K562 (cell line): ENCODE measurements around the gene DHDH. TPM values are rescaled to one million over a fixed set of nuclear protein-coding genes. Genes with fewer than 3 reads are reported as not detected.

ENCODE experiments used
- CREB3L1 ChIP-seq: fragments of 450-650 bp; IDR thresholded peaks from 2 replicates; pipeline ENCODE4 v1.6.1; 2014; ENCODE audit warnings: low read depth, mild to moderate bottlenecking, moderate library complexity, borderline replicate concordance
- E2F6 ChIP-seq, 2 experiments: IDR thresholded peaks; 2 replicates each; pipeline ENCODE4 v1.6.1; 2011; ENCODE audit warnings: borderline replicate concordance in 1 of 2, control low read depth in 1 of 2, low read depth in 1 of 2, low read length in 1 of 2, mild to moderate bottlenecking in 1 of 2, mixed read lengths in 1 of 2, moderate library complexity in 1 of 2; ENCODE audit not compliant: insufficient read depth in 1 of 2, insufficient read length in 1 of 2, poor library complexity in 1 of 2, severe bottlenecking in 1 of 2; ENCODE audit errors: extremely low read depth in 1 of 2
- ELF1 ChIP-seq: fragments of 200-800 bp; sonication (Bioruptor generic); IDR thresholded peaks from 2 replicates; pipeline ENCODE4 v1.6.1; 2016; ENCODE audit warnings: missing genetic modification characterization, missing compliant biosample characterization
- HDAC3 ChIP-seq: fragments of 450-650 bp; IDR thresholded peaks from 2 replicates; pipeline ENCODE4 v1.6.1; 2018; ENCODE audit warnings: borderline replicate concordance, mild to moderate bottlenecking, moderate library complexity; ENCODE audit not compliant: partially characterized antibody
- KLF6 ChIP-seq: fragments of 250-450 bp; sonication (Bioruptor Pico); IDR thresholded peaks from 2 replicates; pipeline ENCODE4 v1.4.0; 2020; ENCODE audit warnings: mild to moderate bottlenecking, moderate library complexity, borderline replicate concordance
- MBD2 ChIP-seq: sonication (generic); IDR thresholded peaks from 2 replicates; pipeline ENCODE4 v1.6.1; 2016; ENCODE audit warnings: low read depth, borderline replicate concordance
- MTA2 ChIP-seq: fragments of 450-650 bp; IDR thresholded peaks from 2 replicates; pipeline ENCODE4 v1.6.1; 2016; ENCODE audit warnings: low read depth
- NR2C1 ChIP-seq, 2 experiments: fragments of 450-650 bp; IDR thresholded peaks; 2 replicates each; pipeline ENCODE4 v1.6.1; 2017; ENCODE audit warnings: mild to moderate bottlenecking in 2 of 2, antibody characterized with exemption in 1 of 2, inconsistent platforms in 1 of 2, missing compliant biosample characterization in 1 of 2, missing genetic modification characterization in 1 of 2
- POLR2AphosphoS2 ChIP-seq: IDR thresholded peaks from 2 replicates; pipeline ENCODE4 v1.6.1; 2012; ENCODE audit warnings: low read length, improper control_type of control experiment
- TEAD1 ChIP-seq, 2 experiments: fragments of 450-650 bp in 1 of 2; sonication (generic) in 1 of 2; formaldehyde crosslinking; IDR thresholded peaks; 2 replicates each; pipeline versions ENCODE4 v1.4.0 to v1.8.0; 2020 to 2022; ENCODE audit warnings: mild to moderate bottlenecking in 2 of 2, missing genetic modification reagents in 1 of 2
- YY1 ChIP-seq, 3 experiments: IDR thresholded peaks; 2 replicates each; pipeline ENCODE4 v1.6.1; 2011; ENCODE audit warnings: low read length in 2 of 3, mild to moderate bottlenecking in 2 of 3, moderate library complexity in 2 of 3, borderline replicate concordance in 1 of 3, control low read depth in 1 of 3, low read depth in 1 of 3; ENCODE audit not compliant: insufficient read depth in 3 of 3, insufficient replicate concordance in 2 of 3, control insufficient read depth in 1 of 3, insufficient read length in 1 of 3; ENCODE audit errors: extremely low read depth in 1 of 3
- ZNF217 ChIP-seq: sonication (generic); formaldehyde crosslinking; IDR thresholded peaks from 2 replicates; pipeline ENCODE4 v1.8.0; 2022; ENCODE audit warnings: mild to moderate bottlenecking, missing genetic modification reagents
- polyA plus RNA-seq, 8 experiments: library from polyadenylated mRNA; depleted of rRNA in 4 of 8; stranded (reverse) in 5 of 8; unstranded in 3 of 8; fragments of >200 nt; fragmentation: Nextera tagmentation in 2 of 8; fragmentation: Illumina TruSeq in 1 of 8; extraction: Ambion mirVana in 2 of 8; extraction: Trizol in 1 of 8; gene quantifications; 2 replicates each; pipeline versions ENCODE4 v1.2.1 to v1.2.3, GENCODE V29; 2011 to 2014; ENCODE audit warnings: inconsistent platforms in 1 of 8, missing spikeins in 1 of 8
- total RNA-seq, 7 experiments: library from RNA; depleted of rRNA in 6 of 7; stranded (reverse); fragments of >200 nt in 6 of 7; fragmentation: Illumina TruSeq in 2 of 7; extraction: Trizol in 2 of 7; gene quantifications; 2 replicates each; pipeline versions ENCODE4 v1.2.1 to v1.2.3, GENCODE V29; 2011 to 2021; ENCODE audit warnings: low replicate concordance in 1 of 7
- TF ChIP-seq, protein P1 (sequence below): fragments of 450-650 bp; IDR thresholded peaks from 2 replicates; pipeline ENCODE4 v1.6.1; 2018; ENCODE audit not compliant: partially characterized antibody
- TF ChIP-seq, protein P2 (sequence below), 2 experiments: fragments of 450-650 bp; conservative IDR thresholded peaks; 2 replicates each; pipeline ENCODE4 v1.6.1; 2017; ENCODE audit warnings: mild to moderate bottlenecking in 2 of 2, moderate library complexity in 2 of 2

DHDH gene
- total and polyA plus RNA-seq, 9 of the 15 experiments (the other 6 are each of a cell fraction or from before 2014, with no cell fraction given), result 0.37 to 1.9 (median 0.87) TPM

DNA sequence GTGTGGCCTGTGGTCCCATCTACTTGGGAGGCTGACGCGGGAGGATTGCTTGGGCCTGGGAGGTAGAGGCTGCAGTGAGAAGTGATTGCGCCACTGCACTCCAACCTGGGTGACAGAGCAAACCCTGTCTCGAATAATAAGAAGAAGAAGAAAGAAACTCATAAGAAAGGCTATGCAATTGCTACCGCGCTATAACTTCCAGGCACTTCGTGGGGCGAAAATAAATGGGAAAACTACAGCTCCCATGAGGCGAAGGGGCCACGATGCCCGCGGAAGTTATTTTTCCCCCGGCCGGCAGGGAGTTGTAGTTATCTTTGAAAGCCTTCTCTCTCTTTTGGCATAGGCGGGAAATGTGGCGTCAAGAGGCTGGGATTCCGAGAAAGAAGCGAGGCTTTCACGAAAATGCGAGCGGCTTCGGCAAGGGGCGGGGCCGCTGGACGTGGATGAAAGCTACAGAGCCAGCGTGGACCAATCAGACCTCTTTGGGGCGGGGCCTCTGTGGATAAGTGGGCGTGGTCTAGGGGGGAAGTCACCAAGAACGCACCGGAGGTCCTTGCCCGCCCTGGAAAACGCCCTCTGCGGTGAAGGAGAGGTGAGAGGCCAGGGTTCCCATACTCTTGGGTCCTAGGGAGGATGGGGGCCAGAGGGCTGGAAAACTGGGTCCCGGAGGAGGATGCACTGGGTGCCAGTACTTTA lies 33.6 kb upstream of the DHDH start, which contains the start of gene NUCB1 (continued):
- TF ChIP-seq, protein P1, sequence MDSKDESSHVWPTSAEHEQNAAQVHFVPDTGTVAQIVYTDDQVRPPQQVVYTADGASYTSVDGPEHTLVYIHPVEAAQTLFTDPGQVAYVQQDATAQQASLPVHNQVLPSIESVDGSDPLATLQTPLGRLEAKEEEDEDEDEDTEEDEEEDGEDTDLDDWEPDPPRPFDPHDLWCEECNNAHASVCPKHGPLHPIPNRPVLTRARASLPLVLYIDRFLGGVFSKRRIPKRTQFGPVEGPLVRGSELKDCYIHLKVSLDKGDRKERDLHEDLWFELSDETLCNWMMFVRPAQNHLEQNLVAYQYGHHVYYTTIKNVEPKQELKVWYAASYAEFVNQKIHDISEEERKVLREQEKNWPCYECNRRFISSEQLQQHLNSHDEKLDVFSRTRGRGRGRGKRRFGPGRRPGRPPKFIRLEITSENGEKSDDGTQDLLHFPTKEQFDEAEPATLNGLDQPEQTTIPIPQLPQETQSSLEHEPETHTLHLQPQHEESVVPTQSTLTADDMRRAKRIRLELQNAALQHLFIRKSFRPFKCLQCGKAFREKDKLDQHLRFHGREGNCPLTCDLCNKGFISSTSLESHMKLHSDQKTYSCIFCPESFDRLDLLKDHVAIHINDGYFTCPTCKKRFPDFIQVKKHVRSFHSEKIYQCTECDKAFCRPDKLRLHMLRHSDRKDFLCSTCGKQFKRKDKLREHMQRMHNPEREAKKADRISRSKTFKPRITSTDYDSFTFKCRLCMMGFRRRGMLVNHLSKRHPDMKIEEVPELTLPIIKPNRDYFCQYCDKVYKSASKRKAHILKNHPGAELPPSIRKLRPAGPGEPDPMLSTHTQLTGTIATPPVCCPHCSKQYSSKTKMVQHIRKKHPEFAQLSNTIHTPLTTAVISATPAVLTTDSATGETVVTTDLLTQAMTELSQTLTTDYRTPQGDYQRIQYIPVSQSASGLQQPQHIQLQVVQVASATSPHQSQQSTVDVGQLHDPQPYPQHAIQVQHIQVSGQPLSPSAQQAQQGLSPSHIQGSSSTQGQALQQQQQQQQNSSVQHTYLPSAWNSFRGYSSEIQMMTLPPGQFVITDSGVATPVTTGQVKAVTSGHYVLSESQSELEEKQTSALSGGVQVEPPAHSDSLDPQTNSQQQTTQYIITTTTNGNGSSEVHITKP, result peak; percentile 60
- TF ChIP-seq E2F6 (IDR thresholded peaks at IDR 0.05; ENCODE audit: borderline replicate concordance in 1 of 2, extremely low read depth in 1 of 2, insufficient read depth in 1 of 2, insufficient read length in 1 of 2, low read depth in 1 of 2, low read length in 1 of 2, poor library complexity in 1 of 2, severe bottlenecking in 1 of 2), result peak; percentile 72 to 86
- TF ChIP-seq ZNF217 (CRISPR knock-in tag), result no peak
- 0 out of 2 replicates have a peak, but pooled peaks have one; percentile 7 for TF ChIP-seq MTA2
- peak; percentile 97 for TF ChIP-seq NR2C1 (IDR thresholded peaks at IDR 0.05)
- TF ChIP-seq NR2C1 (tag; IDR thresholded peaks at IDR 0.05), result peak; percentile 99
- peak in 1 of 3 experiments; percentile 31 for TF ChIP-seq YY1 (IDR thresholded peaks at IDR 0.05; ENCODE audit: borderline replicate concordance in 1 of 3, control insufficient read depth in 1 of 3, extremely low read depth in 1 of 3, insufficient read depth in 3 of 3, insufficient read length in 1 of 3, insufficient replicate concordance in 2 of 3, low read depth in 1 of 3, low read length in 2 of 3)
- TF ChIP-seq MBD2, result peak; percentile 80; the same call in 1 of the 2 replicates
- peak; percentile 89; the same call in 1 of the 2 replicates for TF ChIP-seq CREB3L1
- TF ChIP-seq, protein P2, sequence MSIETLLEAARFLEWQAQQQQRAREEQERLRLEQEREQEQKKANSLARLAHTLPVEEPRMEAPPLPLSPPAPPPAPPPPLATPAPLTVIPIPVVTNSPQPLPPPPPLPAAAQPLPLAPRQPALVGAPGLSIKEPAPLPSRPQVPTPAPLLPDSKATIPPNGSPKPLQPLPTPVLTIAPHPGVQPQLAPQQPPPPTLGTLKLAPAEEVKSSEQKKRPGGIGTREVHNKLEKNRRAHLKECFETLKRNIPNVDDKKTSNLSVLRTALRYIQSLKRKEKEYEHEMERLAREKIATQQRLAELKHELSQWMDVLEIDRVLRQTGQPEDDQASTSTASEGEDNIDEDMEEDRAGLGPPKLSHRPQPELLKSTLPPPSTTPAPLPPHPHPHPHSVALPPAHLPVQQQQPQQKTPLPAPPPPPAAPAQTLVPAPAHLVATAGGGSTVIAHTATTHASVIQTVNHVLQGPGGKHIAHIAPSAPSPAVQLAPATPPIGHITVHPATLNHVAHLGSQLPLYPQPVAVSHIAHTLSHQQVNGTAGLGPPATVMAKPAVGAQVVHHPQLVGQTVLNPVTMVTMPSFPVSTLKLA (conservative IDR thresholded peaks at IDR 0.05), result peak; percentile 78 to 91
- TF ChIP-seq TEAD1 (CRISPR knock-in tag; IDR thresholded peaks at IDR 0.05), result peak in 1 of 2 experiments; percentile 78; a peak in 2 of 4 replicates
- no peak for TF ChIP-seq KLF6
- TF ChIP-seq ELF1, result peak; percentile 91
- peak; percentile 13 for TF ChIP-seq HDAC3
- no peak for TF ChIP-seq POLR2AphosphoS2
